ENCODE measurements around the gene MYDGF. TPM values are rescaled to one million over a fixed set of nuclear protein-coding genes. Genes with fewer than 3 reads are reported as not detected.
A peak's percentile ranks its signal among the peaks of the same experiment; 100 is the strongest.

The MYDGF gene
- total and polyA plus RNA-seq, 2 of the 13 experiments (the other 11 are each of a cell fraction or from before 2014, with no cell fraction given), result 116 to 198 TPM

DNA sequence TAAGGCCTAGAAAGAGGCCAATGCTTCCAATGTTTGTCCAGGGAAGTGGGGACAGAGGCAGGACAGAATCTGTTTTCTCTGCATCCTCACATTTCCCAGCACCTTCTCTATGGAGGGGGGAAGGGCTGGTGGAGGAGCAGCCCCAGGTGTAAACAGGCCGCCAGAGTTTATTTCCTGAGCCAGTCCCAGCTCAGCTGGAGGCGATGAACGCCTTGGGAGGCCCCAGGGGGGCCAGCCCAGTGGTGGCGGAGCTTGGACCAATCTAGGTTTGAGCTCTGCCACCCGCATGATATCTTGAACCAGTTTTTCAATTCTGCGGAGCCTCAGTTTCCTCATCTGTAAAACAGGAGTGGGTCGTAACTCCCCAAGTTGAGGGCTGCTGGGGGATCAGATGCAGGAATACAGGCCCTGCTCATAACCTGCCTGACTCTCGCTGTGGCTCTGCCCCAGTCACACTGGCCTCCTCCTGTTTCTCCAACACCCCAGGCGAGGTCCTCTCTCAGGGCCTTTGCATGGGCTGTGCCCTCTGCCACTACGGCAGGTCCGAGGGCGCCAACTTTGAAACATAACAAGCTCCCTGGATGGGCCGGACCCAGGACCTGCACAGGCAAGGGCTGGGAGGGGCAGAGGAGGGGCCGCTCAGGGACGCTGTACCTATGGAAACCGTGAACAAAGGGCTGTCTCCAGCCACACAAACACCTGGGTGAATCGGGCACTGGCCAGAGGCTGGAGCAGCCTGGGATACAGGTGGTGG is 29.7 kb downstream of the MYDGF start (continued):
- TF ChIP-seq ZNF253 (CRISPR knock-in tag; IDR thresholded peaks at IDR 0.05; ENCODE audit: borderline replicate concordance) (no peak), ZNF776 (CRISPR knock-in tag; IDR thresholded peaks at IDR 0.05) (0 out of 2 replicates have a peak, but pooled peaks have one; percentile 20), KAT8 (CRISPR knock-in tag; IDR thresholded peaks at IDR 0.05) (no peak)

DNA sequence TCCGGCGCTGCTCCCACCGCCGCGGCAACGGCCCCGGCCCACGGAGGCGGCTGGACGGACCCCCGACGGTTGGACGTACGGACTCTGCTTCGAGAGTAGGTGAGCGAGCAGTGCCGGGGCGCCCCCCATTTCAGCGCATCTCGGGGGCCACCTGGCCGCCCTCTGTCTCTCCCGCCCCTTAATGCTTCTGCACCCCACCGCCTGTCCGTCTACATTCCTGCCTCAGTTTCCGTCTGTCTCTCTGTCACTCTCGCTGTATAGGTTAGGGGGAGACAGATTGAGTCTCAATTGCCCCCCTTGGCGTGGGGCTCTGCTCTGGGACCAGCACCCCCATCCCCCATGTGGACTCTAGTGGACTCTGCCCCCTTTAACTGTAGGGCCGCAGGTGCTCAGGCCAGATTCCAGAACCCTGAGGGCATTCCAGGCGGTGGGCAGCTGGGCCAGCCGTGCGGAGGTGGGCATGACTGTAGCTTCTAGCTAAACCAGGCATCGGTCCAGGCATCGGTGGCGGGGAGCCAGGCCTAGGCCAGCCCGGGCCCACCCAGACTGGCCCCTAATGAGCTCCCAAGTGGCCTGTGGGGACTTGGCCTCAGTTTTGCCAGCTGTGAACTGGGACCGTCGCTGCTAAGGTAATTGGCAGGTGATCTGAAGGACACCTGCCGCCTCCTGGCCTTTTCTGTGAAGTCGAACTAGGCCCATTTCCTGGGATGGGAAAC is 30.5 kb downstream of the MYDGF start:
- Histone ChIP-seq H2AFZ (ENCODE audit: low read length) (no peak overlapping the region), H3K79me2 (ENCODE audit: insufficient read depth, low read length) (peaks cover 33% of the 10 kb centered on the region), H3K36me3 (replicated peaks in 1 of 2; ENCODE audit: control insufficient read depth in 1 of 2, insufficient read depth in 2 of 2, low read length in 2 of 2) (no peaks in the 10 kb centered on the region), H3K9me3 (ENCODE audit: low read length) (no peaks in the 10 kb centered on the region), H3K4me1 (ENCODE audit: insufficient read depth, low read length) (peaks cover 43% of the 10 kb centered on the region), H3K9ac (ENCODE audit: insufficient read depth, low read depth, low read length) (peak overlapping the region; percentile 98), H3K4me3 (replicated peaks in 1 of 3; ENCODE audit: insufficient read depth in 1 of 3, low read depth in 2 of 3, low read length in 3 of 3) (peak overlapping the region; percentile 80 to 99 (median 98)), H3K27ac (ENCODE audit: extremely low read length, insufficient read depth, low read length) (peak overlapping the region; percentile 90), H3K27me3 (ENCODE audit: control insufficient read depth in 1 of 2, insufficient read depth in 2 of 2, low read length in 2 of 2) (no peaks in the 10 kb centered on the region; a peak in 1 of 5 replicates), H4K20me1 (ENCODE audit: insufficient read depth, low read length) (peaks cover 9% of the 10 kb centered on the region; the same call in 1 of the 2 replicates), H3K4me2 (ENCODE audit: low read depth, low read length) (peak overlapping the region; percentile 74)
- intact Hi-C loops (cut with micrococcal nuclease; ENCODE audit: unreplicated experiment) (no loop called here), in situ Hi-C loops (cut with HindIII; ENCODE audit: extremely low pct_ligation_motif_present, low pct_unique_long_range_greater_than_20kb) (loop anchor here (5.0 kb wide), 1 partner anchor 62 kb away; no protein-coding TSS in a partner anchor)
- no TSS peak for BruUV-seq (replicated peaks)
- WGBS (ENCODE audit: low lambda C conversion rate), result 3% methylated on average over 16 of the region's 39 CpGs
- CTCF ChIA-PET (ENCODE audit: low intra/inter-chr PET ratio, low total read pairs), result no interaction called here
- FAIRE-seq, result no peak
- peak; percentile 62 for DNase-seq (ENCODE audit: low spot score)
- ATAC-seq, result peak; percentile 51
- POLR2A ChIA-PET, result interaction anchor here (0.9 to 1.4 kb wide), 2 partner anchors 32 to 77 kb away, joined by 3 read pairs; no protein-coding TSS in a partner anchor
- TF ChIP-seq ZNF263 (CRISPR knock-in tag; IDR thresholded peaks at IDR 0.05) (0 out of 2 replicates have a peak, but pooled peaks have one; percentile 24), HES4 (CRISPR knock-in tag; IDR thresholded peaks at IDR 0.05; ENCODE audit: borderline replicate concordance) (peak; percentile 67), HDAC2 (CRISPR knock-in tag; IDR thresholded peaks at IDR 0.05) (no peak), SAP130 (CRISPR knock-in tag; IDR thresholded peaks at IDR 0.05; ENCODE audit: low read depth) (peak; percentile 64), RBFOX2 (IDR thresholded peaks at IDR 0.05; ENCODE audit: low read depth, low read length) (peak; percentile 72), HMGXB4 (CRISPR knock-in tag; IDR thresholded peaks at IDR 0.05; ENCODE audit: borderline replicate concordance in 1 of 2, low read depth in 1 of 2) (peak in 1 of 2 experiments; percentile 56; a peak in 3 of 4 replicates), ZNF556 (CRISPR knock-in tag; IDR thresholded peaks at IDR 0.05; ENCODE audit: borderline replicate concordance) (0 out of 2 replicates have a peak, but pooled peaks have one; percentile 47), RCOR2 (CRISPR knock-in tag; IDR thresholded peaks at IDR 0.05) (peak; percentile 82), PHF5A (CRISPR knock-in tag; IDR thresholded peaks at IDR 0.05; ENCODE audit: low read depth, unreplicated experiment) (no peak), ELF3 (CRISPR knock-in tag; IDR thresholded peaks at IDR 0.05) (no peak)
- TF ChIP-seq, protein P1, sequence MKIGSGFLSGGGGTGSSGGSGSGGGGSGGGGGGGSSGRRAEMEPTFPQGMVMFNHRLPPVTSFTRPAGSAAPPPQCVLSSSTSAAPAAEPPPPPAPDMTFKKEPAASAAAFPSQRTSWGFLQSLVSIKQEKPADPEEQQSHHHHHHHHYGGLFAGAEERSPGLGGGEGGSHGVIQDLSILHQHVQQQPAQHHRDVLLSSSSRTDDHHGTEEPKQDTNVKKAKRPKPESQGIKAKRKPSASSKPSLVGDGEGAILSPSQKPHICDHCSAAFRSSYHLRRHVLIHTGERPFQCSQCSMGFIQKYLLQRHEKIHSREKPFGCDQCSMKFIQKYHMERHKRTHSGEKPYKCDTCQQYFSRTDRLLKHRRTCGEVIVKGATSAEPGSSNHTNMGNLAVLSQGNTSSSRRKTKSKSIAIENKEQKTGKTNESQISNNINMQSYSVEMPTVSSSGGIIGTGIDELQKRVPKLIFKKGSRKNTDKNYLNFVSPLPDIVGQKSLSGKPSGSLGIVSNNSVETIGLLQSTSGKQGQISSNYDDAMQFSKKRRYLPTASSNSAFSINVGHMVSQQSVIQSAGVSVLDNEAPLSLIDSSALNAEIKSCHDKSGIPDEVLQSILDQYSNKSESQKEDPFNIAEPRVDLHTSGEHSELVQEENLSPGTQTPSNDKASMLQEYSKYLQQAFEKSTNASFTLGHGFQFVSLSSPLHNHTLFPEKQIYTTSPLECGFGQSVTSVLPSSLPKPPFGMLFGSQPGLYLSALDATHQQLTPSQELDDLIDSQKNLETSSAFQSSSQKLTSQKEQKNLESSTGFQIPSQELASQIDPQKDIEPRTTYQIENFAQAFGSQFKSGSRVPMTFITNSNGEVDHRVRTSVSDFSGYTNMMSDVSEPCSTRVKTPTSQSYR (CRISPR knock-in tag; IDR thresholded peaks at IDR 0.05; ENCODE audit: borderline replicate concordance), result peak; percentile 70; the same call in 1 of the 2 replicates

Data from HepG2 (cell line).